Measurements from ENCODE around the gene RBM38.

Gene RBM38

GRCh38 chr20:57375652-57376230 is 15.5 kb upstream of the RBM38 start:
- DNase-seq: no peak

DNA sequence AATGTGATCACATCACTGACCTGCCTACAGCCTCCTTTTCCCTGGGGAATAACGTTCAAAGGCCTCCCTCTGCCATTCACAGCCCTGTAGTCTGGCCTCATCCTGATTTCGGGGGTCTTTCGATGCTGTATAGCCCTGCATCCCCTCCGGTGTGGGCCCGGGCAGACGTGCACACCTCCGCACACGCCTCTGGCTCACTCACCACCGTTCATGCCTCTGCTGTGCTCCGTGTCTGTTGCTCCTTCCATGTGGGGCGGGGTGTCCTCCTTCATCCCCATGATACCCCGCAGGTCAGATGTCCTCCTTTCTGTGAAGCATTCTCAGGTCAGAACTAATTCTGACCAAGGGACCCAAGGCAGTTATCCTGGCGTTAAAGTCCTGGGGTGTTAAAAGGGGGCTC is 13.8 kb upstream of the RBM38 start:
- DNase-seq: no peak

GRCh38 chr20:57378107-57378506 is 13.1 kb upstream of the RBM38 start:
- no peak for DNase-seq

- no peak for DNase-seq
These were observed 12.4 kb upstream of the RBM38 start for GRCh38 chr20:57378646-57379262.

DNA sequence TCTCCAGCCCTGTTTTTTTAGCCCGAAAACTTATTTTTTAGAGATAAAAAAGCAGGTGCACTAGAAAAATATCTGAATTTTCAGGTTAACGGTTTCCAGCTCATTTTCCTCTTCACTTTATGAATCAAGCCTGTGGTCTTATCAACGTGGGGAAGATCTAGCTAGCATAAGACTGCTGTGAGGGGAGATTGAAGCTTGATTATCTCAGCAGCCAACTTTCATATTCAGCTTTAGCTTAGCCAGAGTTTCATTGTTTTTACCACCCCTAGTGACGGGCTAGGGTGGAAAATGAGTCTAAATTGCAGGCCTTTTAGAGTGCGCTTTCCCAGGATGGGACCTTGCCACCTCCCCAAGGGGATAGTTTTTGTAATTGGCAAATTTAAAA is 11.9 kb upstream of the RBM38 start:
- DNase-seq: no peak

- DNase-seq: no peak
These were observed 11.0 kb upstream of the RBM38 start for GRCh38 chr20:57380081-57380750.

DNA sequence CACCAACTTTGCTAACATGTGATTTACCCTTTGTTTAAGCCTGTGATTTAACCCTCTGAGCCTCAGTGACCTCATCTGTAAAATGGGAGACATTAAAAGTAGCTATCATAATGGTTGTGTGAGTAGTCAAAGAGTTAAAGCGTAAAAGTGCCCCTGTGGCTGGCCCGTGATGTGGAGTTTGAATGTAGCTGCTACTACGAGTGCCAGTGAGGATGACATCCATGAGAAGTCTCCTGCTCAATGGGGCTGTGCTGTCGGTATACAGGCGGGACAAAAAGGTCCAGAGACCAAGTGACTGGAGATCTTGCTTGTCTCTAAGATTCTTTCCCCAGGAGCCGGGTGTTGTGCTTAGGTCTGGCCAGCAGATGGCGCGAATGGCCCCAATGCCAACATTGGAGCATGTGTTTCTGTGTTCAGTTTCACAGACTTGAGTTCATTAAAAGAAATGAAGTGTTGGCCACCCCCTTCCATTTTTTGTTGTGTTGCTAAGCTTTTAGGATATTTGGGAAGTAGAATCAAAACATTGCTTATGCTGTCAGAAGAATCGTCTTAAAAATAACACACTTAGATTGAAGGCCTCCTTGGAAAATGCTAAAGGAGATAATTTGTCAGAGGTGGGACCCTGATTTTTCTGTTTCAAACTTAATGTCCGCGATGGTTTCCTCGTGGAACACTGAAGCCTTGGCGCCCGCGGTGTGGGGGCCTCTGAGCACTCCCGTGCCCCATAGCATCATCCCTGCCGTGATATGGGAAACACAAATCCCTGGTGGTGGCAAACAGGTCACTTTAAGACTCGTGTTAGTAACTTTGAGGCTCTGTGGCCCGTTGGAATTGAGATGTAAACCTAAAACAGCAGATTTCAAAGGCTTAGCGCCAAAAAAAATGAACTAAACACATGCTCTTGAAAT is 9.3 kb upstream of the RBM38 start:
- DNase-seq: no peak

DNA sequence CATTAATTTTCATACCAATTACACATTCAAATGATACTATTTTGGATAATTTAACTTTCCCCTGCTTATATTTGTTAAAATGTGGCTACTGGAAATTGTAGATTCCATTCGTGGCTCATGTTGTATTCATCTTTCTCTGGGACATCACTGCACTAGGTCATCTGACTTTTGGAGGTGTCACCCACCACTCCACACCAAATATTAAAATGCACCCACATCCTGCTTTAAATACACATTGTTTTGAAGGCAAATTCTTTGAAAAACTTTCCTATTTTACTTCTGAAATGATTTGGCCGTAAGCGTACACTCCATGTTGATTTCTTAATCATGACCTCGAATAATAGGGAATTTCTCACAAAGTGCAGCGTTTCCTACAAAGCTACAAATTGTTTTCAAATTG is 8.7 kb upstream of the RBM38 start:
- no peak for DNase-seq

DNA sequence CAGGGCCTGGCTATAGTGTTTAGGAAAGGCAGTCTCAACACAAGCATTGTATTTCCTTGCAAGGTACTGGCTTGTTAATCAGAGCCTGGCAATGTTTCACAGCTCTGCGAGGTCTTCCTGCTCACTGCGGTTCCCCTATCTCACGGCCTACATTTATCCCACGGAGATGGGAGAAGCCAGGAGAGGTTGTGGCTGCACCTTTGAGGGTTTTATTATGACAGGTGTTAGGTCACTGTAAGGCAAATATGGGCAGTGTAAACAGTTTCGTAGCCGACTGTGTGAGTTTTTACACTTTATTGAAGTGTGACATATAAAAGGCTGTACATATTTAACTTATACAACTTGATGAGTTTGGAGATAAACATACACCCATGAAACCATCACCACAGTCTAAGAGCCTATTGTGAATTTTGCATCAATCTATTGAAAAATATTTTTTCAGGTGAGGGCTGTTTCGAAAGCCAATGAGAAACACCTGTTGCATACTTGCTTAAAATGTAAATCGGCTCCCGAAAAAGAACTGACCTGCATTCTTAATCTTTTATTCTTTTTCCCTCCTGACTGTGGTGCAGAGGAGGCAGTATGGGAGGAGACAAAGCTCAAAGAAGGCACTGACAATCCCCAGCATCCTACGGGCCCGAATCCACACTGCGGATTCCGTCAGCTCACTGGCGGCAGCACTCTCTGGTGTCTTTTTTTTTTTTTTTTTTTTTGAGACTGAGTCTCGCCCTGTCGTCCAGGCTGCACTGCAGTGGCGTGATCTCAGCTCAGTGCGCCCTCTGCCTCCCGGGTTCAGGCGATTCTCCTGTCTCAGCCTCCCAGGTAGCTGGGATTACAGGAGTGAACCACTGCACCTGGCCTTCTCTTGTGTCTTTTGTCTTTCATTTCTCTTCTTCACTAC is 7.5 kb upstream of the RBM38 start:
- DNase-seq: no peak

DNA sequence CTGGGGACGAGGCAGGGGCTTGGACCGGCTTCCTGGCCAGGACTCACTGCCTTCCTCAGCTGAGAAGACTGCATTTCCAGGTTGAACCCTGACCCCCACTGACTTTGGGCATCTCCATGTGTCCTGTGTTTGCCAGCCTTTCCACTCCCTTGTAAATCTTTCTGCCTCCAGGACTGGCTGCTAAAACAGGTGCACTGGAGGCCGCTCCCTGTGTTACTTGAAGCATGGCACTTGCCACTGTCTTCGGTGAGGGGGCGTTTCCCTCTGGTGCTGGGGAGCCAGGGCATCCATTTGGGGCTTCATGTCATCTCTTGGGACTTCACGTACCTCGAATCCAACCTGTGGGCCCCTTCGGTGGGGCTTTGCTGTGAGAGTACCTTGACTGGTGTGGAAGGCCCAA is 6.7 kb upstream of the RBM38 start:
- no peak for DNase-seq

DNA sequence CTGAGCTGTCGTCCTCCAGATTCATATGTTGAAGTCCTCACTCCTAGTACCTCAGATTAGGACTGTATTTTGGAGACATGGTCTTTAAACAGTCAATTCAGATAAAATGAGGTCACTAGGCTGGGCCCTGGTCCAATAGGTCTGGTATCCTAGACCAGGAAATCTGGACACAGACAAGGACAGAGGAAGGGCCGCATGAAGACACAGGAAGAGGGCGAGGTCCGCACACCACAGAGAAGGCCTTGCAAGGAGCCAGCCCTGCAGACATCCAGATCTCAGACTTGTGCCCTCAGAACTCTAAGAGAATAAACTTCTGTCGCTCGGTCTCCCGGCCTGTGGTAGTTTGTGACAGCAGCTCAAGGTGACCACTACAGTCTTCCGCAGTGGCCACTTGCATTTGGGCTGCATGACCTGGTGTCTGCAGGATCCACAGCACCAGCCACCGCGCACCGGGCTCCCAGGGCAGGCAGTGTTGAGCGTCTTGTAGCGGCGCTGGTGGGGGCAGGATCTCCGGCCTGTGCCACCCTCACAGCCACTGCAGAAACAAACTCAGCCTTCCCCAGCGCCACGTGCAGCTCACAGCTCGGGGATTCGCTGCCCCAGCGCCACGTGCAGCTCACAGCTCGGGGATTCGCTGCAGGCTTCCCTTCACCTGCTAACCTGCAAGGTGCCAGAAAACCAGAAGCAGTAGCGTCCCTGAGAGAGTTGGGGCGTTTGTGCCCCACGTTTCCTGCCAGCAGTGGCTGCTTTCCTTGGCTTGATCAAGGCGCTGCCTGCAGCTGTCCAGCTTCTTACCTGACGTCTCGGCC is 6.0 kb upstream of the RBM38 start:
- no peak for DNase-seq

- DNase-seq: no peak
These were observed 5.3 kb upstream of the RBM38 start for GRCh38 chr20:57385940-57386339.

GRCh38 chr20:57386762-57387161 is 4.4 kb upstream of the RBM38 start:
- no peak for DNase-seq

DNA sequence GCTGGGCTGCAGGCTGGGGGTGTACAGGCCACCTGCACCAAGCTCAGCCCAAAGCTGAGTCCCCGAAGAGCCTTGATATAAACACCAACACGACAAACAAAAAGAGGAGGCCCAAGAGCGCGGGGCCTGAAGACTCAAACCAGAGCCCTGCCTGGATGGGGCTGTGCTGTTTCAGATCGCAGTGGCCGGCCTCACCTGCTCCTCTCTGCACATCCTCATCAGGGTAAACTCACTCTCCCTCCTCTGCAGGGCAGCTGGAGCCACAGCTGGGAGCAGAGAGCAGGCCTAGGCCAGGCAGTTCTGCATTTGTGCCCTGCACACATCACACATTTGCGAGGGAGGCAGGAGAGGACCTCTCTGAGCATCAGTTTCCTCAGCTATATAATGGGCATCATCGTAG is 3.7 kb upstream of the RBM38 start:
- DNase-seq: no peak

GRCh38 chr20:57387945-57388371 is 3.2 kb upstream of the RBM38 start:
- no peak for DNase-seq

DNA sequence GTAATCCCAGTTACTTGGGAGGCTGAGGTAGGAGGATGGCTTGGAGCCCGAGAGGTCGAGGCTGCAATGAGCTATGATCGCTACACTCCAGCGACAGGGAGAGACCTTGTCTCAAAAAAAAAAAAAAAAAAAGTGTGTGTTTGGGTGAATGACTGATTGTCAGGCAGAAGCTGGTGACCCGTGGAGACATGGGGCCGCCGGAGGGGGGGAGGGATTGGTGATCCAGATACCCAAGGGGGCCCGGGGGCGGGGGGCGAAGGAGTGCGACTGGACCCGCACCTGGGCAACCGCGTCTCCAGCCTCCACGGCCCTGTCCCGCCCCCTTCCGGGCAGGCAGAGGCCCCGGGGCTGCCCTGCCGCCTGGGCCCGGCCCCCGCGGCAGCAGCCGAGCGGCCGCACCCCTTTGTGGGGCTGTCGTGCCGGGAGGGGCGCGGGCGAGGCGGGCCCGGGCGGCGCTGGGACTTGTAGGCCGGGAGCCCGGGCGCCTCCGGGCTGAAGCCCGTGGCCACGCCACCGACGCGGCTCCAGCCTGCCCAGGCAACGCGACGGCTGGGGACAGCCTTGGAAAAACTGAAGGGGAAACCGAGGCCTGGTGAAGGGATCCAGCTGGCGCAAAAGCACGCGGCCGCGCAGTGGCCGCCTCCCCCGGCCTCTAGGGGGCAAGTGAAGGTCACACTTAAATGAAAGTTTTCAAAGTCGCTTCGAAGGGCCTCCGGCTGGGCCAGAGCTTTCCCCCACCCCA is 2.1 kb upstream of the RBM38 start:
- DNase-seq: no peak

DNA sequence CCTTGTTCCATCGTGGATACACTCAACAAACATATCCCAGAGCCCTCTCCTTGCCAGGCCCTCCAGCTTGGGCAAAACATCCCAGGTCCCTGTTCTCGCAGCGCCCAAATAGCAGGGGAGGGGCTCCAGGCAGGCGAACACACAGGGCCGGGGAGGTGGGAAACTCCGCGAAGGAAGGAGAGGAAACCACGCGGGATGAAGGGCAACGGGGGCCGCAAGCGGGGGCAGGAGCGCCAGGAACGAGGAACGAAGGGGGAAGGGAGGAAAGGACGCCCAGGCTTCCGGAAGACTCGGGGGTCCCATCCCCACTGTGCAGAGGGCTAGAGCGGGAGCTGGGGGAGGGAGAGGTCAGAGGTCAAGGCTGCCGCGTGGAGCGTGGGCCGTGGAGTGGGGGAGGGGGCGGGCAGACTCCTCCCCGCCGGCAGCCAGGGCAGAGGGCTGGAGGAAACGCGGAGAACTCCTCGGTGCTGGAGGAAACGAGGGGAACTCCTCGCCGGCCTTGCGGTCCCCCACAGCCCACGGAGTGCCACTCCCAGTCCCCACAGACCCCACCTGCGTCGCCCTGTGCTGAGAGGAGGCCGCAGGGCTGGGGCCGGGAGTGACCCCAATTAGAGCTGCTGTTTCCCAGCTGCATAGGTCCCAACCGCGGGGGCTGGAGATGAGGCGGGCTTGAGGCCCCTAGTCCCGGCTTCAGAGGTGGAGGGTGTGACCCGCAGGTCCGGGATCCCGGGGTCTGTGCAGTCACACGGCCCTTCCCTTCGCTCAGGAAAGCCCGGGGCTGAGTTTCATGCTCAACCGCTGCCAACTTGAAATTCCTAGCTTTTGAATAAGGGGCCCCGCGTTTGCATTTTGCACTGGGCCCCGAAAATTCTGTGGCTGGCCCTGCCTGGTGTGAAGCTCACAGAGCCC is 1.2 kb upstream of the RBM38 start:
- DNase-seq: no peak

DNA sequence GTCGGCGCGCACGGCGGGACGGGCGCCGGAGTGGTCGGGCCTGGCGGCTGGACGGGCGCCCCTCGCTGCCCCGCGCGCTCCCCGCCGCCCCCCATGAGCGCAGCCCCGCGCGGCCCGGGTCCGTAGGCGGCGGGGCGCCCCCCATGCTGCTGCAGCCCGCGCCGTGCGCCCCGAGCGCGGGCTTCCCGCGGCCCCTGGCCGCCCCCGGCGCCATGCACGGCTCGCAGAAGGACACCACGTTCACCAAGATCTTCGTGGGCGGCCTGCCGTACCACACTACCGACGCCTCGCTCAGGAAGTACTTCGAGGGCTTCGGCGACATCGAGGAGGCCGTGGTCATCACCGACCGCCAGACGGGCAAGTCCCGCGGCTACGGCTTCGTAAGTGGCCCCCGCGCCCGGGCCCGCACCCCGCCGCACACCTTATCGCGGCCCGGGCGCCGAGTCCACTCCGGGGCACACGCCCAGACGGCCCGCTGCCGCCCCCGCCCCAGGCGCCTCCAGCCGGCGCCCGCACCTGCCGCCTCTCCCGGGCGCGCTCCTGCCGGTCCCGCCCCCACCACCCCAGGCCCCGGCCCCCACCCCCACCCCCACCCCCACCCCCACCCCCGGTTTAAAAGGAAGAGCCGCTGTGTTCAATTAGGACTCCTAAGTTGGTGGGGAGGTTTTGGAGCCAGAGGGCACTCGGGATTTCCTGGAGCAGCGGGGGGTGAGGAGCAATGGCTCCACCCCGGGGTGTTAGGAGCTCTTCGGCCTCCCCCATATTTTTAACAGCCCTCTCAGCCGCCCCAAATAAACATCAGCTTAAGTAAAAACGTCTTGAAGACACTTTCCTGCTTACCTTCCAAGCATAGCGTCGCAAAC is 474 bp downstream of the RBM38 start:
- DNase-seq: no peak

Measured in NCI-H1417 treated with DMSO at 0.1 percent for 48 hours (cell line).